Fibroblast of lung (primary cell): ENCODE data around the gene NME7. TPM values are rescaled to one million over a fixed set of nuclear protein-coding genes. Genes with fewer than 3 reads are reported as not detected.

ENCODE experiments used
- DNase-seq, 2 donors: peaks; one replicate each; pipeline versions ENCODE4 v3.0.0 to v3.0.0-alpha.2; 2010; ENCODE audit warnings: low read depth in 2 of 2
- H2AFZ ChIP-seq: 2 replicates; pipeline ENCODE4 v1.5.1; 2012; ENCODE audit warnings: low read length, control low read depth, inconsistent platforms
- H3K27ac ChIP-seq: 2 replicates; pipeline ENCODE4 v1.5.1; 2011; ENCODE audit warnings: low read length, control low read depth; ENCODE audit not compliant: insufficient read depth
- H3K27me3 ChIP-seq: 2 replicates; pipeline ENCODE4 v1.5.1; 2011; ENCODE audit warnings: mild to moderate bottlenecking, low read length; ENCODE audit not compliant: control insufficient read depth, insufficient read depth
- H3K36me3 ChIP-seq: 2 replicates; pipeline ENCODE4 v1.5.1; 2011; ENCODE audit warnings: low read length; ENCODE audit not compliant: control insufficient read depth, insufficient read depth
- H3K4me1 ChIP-seq: 2 replicates; pipeline ENCODE4 v1.5.1; 2011; ENCODE audit warnings: low read length; ENCODE audit not compliant: control insufficient read depth, insufficient read depth; ENCODE audit errors: extremely low read depth
- H3K4me2 ChIP-seq: 2 replicates; pipeline ENCODE4 v1.5.1; 2011; ENCODE audit warnings: low read length, control low read depth; ENCODE audit not compliant: insufficient read depth; ENCODE audit errors: extremely low read depth
- H3K4me3 ChIP-seq, 4 experiments: fragments of 200-600 bp in 1 of 4; sonication (generic) in 1 of 4; replicated peaks in 1 of 4; 2 replicates each; pipeline ENCODE4 v1.5.1; 2011 to 2016; ENCODE audit warnings: low read length in 4 of 4, low read depth in 3 of 4, mild to moderate bottlenecking in 3 of 4, control low read depth in 2 of 4, inconsistent platforms in 1 of 4, mixed read lengths in 1 of 4; ENCODE audit not compliant: insufficient read depth in 1 of 4; ENCODE audit errors: control extremely low read depth in 1 of 4
- H3K79me2 ChIP-seq: 2 replicates; pipeline ENCODE4 v1.5.1; 2012; ENCODE audit warnings: mild to moderate bottlenecking, low read length, inconsistent platforms; ENCODE audit not compliant: control insufficient read depth, insufficient read depth
- H3K9ac ChIP-seq: 2 replicates; pipeline ENCODE4 v1.5.1; 2011; ENCODE audit warnings: mild to moderate bottlenecking, low read length, control low read depth; ENCODE audit not compliant: insufficient read depth
- H3K9me3 ChIP-seq: 2 replicates; pipeline ENCODE4 v1.5.1; 2012; ENCODE audit warnings: low read depth, low read length; ENCODE audit not compliant: control insufficient read depth, insufficient read depth
- H4K20me1 ChIP-seq: 2 replicates; pipeline ENCODE4 v1.5.1; 2011; ENCODE audit warnings: low read length; ENCODE audit not compliant: control insufficient read depth, insufficient read depth; ENCODE audit errors: extremely low read depth
- EZH2 ChIP-seq: IDR thresholded peaks from 2 replicates; pipeline ENCODE4 v1.5.1; 2012; ENCODE audit warnings: low read length, control low read depth, mild to moderate bottlenecking; ENCODE audit errors: missing control alignments
- polyA plus RNA-seq, 2 donors: library from polyadenylated mRNA; depleted of rRNA in 1 of 2; stranded (reverse) in 1 of 2; unstranded in 1 of 2; fragments of >200 nt; gene quantifications; 2 replicates each; pipeline ENCODE4 v1.2.1, GENCODE V29; 2011 to 2012; ENCODE audit warnings: missing spikeins in 1 of 2
- total RNA-seq: library from RNA; depleted of rRNA; stranded (reverse); fragments of >200 nt; gene quantifications from 2 replicates; pipeline ENCODE4 v1.2.1, GENCODE V29; 2014
- TF ChIP-seq, protein P1 (sequence below), 2 donors: IDR thresholded peaks in 1 of 2; conservative IDR thresholded peaks in 1 of 2; 1 replicate in 1 of 2; 2 replicates in 1 of 2; pipeline ENCODE4 v1.5.1; 2011 to 2012; ENCODE audit warnings: low read length in 2 of 2, control low read depth in 1 of 2, inconsistent platforms in 1 of 2, low read depth in 1 of 2, mild to moderate bottlenecking in 1 of 2

The NME7 gene
- total and polyA plus RNA-seq, 2 donors (not counting 1 experiment from before 2014, with no cell fraction given): 21.0 to 30.8 TPM

- H3K4me1 ChIP-seq: no peaks in the 10 kb centered on the region
- TF ChIP-seq, protein P1, sequence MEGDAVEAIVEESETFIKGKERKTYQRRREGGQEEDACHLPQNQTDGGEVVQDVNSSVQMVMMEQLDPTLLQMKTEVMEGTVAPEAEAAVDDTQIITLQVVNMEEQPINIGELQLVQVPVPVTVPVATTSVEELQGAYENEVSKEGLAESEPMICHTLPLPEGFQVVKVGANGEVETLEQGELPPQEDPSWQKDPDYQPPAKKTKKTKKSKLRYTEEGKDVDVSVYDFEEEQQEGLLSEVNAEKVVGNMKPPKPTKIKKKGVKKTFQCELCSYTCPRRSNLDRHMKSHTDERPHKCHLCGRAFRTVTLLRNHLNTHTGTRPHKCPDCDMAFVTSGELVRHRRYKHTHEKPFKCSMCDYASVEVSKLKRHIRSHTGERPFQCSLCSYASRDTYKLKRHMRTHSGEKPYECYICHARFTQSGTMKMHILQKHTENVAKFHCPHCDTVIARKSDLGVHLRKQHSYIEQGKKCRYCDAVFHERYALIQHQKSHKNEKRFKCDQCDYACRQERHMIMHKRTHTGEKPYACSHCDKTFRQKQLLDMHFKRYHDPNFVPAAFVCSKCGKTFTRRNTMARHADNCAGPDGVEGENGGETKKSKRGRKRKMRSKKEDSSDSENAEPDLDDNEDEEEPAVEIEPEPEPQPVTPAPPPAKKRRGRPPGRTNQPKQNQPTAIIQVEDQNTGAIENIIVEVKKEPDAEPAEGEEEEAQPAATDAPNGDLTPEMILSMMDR (conservative IDR thresholded peaks at IDR 0.05 in 1 of 2, IDR thresholded peaks at IDR 0.05 in 1 of 2; ENCODE audit: low read depth in 1 of 2, low read length in 2 of 2): no peak
- TF ChIP-seq EZH2: no peak
- H3K27me3 ChIP-seq: no peaks in the 10 kb centered on the region
- H4K20me1 ChIP-seq: no peaks in the 10 kb centered on the region
- no peaks in the 10 kb centered on the region for H3K79me2 ChIP-seq
- H3K27ac ChIP-seq: no peak overlapping the region
- no peak overlapping the region for H2AFZ ChIP-seq
- no peak overlapping the region for H3K9ac ChIP-seq
- no peaks in the 10 kb centered on the region for H3K9me3 ChIP-seq
- no peak overlapping the region for H3K4me3 ChIP-seq
- no peaks in the 10 kb centered on the region for H3K36me3 ChIP-seq
- H3K4me2 ChIP-seq: no peak overlapping the region
- no peak for DNase-seq
These were observed 121.9 kb downstream of the NME7 start for GRCh38 chr1:169245706-169246105.

DNA sequence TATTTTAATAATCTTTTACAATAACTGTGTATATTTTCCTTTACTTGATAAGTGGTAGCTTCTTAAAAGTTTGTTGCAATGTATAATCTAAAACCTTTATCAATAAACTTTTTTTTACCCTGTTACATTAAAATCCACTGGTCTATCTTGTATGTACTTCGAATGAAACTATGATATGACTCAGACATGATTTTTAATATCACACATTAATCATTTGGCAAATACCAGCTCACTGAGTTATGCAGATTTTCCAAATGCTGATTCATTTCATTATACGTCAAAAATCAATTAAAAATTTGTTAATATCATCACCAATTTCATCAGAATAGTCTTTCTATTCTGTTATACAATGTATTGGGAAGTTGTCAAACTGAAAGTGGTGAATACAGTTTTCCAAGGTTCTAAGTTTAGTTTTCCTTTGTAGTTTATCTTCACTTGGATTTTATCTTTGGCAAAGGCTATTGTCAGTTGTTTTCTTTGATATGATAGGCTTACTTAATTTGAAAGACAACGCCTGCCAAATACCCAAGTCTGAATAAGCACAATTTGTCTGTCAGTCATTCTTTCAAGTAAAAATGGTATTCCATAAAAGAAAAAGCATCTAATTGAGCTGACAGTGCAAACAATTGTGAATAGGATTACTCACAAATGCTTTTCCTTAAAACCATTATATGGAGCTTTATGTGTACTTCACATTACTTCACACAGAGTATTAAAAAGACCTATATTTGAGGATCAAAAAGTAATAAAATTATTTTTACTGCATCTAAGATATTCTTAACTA is 127.0 kb downstream of the NME7 start:
- no peak overlapping the region for H3K4me3 ChIP-seq
- no peak overlapping the region for H2AFZ ChIP-seq
- no peak overlapping the region for H3K27ac ChIP-seq
- no peaks in the 10 kb centered on the region for H3K4me1 ChIP-seq
- no peaks in the 10 kb centered on the region for H3K27me3 ChIP-seq
- H4K20me1 ChIP-seq: no peaks in the 10 kb centered on the region
- H3K4me2 ChIP-seq: peak overlapping the region; percentile 28
- no peaks in the 10 kb centered on the region for H3K9me3 ChIP-seq
- DNase-seq: peak; percentile 23 to 61
- no peak for TF ChIP-seq EZH2
- TF ChIP-seq, protein P1 (conservative IDR thresholded peaks at IDR 0.05 in 1 of 2, IDR thresholded peaks at IDR 0.05 in 1 of 2; ENCODE audit: low read depth in 1 of 2, low read length in 2 of 2): no peak
- no peaks in the 10 kb centered on the region for H3K79me2 ChIP-seq
- H3K9ac ChIP-seq: no peak overlapping the region
- H3K36me3 ChIP-seq: no peaks in the 10 kb centered on the region

DNA sequence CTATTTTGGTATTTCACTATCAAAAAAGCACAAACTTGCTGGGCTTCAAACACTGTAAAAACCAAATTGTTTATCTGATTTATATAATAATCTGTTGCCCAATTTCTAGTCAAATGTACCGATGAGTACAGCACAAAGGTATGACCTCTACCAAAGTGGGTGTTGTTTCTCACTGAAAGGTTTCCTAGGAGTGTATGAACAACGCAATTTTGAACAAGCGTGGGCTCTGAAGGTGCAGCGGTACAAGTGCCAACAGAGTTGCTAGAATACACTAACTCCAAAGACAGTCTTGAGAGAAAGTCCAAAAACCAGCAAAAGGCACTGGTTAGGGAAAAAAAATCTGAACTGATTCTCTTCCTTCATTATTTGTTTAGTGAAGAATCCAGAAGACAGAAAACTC is 130.7 kb downstream of the NME7 start:
- Histone ChIP-seq H3K36me3 (no peaks in the 10 kb centered on the region), H3K4me1 (no peaks in the 10 kb centered on the region), H3K4me3 (no peak overlapping the region), H2AFZ (no peak overlapping the region), H4K20me1 (no peaks in the 10 kb centered on the region), H3K9ac (no peak overlapping the region), H3K4me2 (no peak overlapping the region), H3K27me3 (no peaks in the 10 kb centered on the region), H3K79me2 (no peaks in the 10 kb centered on the region), H3K9me3 (no peaks in the 10 kb centered on the region), H3K27ac (no peak overlapping the region)
- TF ChIP-seq, protein P1 (conservative IDR thresholded peaks at IDR 0.05 in 1 of 2, IDR thresholded peaks at IDR 0.05 in 1 of 2; ENCODE audit: low read depth in 1 of 2, low read length in 2 of 2): no peak
- TF ChIP-seq EZH2: no peak
- peak in 1 of 2 donors; percentile 13 for DNase-seq
